ENCODE data around the gene ARHGEF38.

- TF ChIP-seq CTCF (IDR thresholded peaks at IDR 0.05; ENCODE audit: low read depth, low read length, poor library complexity, severe bottlenecking) (no peak), EZH2phosphoT487 (IDR thresholded peaks at IDR 0.05; ENCODE audit: borderline replicate concordance, low read length) (no peak)
These were observed 35.4 kb downstream of the ARHGEF38 start for GRCh38 chr4:105587841-105588240.

Data from DOHH2 (cell line).